Activated gamma-delta T cell treated with anti-CD3 and anti-CD28 coated beads, Interleukin-2, amount 50 U/mL, for 16 hours (primary cell): Measurements from ENCODE around the gene UCN2.
"Not testable (repeated sequence)": the region's sequence is repeated elsewhere in the genome, so short reads cannot be mapped to it uniquely, and the experiment has no call there.

ENCODE experiments used
- DNase-seq: peaks from one replicate; pipeline ENCODE4 v3.0.0-alpha.2; 2020; ENCODE audit warnings: low read depth

Gene UCN2

GRCh38 chr3:48561045-48561736 is 2.4 kb downstream of the UCN2 start:
- no peak for DNase-seq

- DNase-seq, result no peak
Observed at GRCh38 chr3:48560648-48561018, 2.9 kb downstream of the UCN2 start.

- DNase-seq, result no peak
Observed at GRCh38 chr3:48558493-48559134, 5.0 kb downstream of the UCN2 start.

- peak; percentile 98 for DNase-seq
Observed at GRCh38 chr3:48556796-48557626, 6.6 kb downstream of the UCN2 start, which contains the start of gene PFKFB4. Gene PFKFB4 (minus strand): TSS chr3:48556803. CDS start chr3:48556777, 26 bp downstream.

GRCh38 chr3:48555949-48556795 is 7.4 kb downstream of the UCN2 start:
- no peak for DNase-seq

- DNase-seq, result no peak
Observed at GRCh38 chr3:48555231-48555948, 8.2 kb downstream of the UCN2 start.

GRCh38 chr3:48553886-48554845 is 9.4 kb downstream of the UCN2 start:
- DNase-seq, result no peak

GRCh38 chr3:48553361-48553760 is 10.2 kb downstream of the UCN2 start:
- no peak for DNase-seq

- DNase-seq, result no peak
Observed at GRCh38 chr3:48552111-48552951, 11.2 kb downstream of the UCN2 start.

- not testable (repeated sequence) for DNase-seq
Observed at GRCh38 chr3:48551651-48552050, 11.9 kb downstream of the UCN2 start.

GRCh38 chr3:48548729-48549705 is 14.6 kb downstream of the UCN2 start:
- DNase-seq, result peak; percentile 79

- no peak for DNase-seq
Observed at GRCh38 chr3:48548126-48548525, 15.5 kb downstream of the UCN2 start.

GRCh38 chr3:48546203-48546829 is 17.3 kb downstream of the UCN2 start:
- DNase-seq, result no peak

- DNase-seq, result no peak
Observed at GRCh38 chr3:48544141-48544540, 19.4 kb downstream of the UCN2 start.

GRCh38 chr3:48543271-48543866 is 20.2 kb downstream of the UCN2 start:
- no peak for DNase-seq

- no peak for DNase-seq
Observed at GRCh38 chr3:48538451-48538850, 25.1 kb downstream of the UCN2 start.

- no peak for DNase-seq
Observed at GRCh38 chr3:48536785-48537184, 26.8 kb downstream of the UCN2 start.
